ENCODE data around the gene MPP3. TPM values are rescaled to one million over a fixed set of nuclear protein-coding genes. Genes with fewer than 3 reads are reported as not detected.

Gene MPP3
- total RNA-seq, 1 experiment from 2014 or later: 19.5 TPM

DNA sequence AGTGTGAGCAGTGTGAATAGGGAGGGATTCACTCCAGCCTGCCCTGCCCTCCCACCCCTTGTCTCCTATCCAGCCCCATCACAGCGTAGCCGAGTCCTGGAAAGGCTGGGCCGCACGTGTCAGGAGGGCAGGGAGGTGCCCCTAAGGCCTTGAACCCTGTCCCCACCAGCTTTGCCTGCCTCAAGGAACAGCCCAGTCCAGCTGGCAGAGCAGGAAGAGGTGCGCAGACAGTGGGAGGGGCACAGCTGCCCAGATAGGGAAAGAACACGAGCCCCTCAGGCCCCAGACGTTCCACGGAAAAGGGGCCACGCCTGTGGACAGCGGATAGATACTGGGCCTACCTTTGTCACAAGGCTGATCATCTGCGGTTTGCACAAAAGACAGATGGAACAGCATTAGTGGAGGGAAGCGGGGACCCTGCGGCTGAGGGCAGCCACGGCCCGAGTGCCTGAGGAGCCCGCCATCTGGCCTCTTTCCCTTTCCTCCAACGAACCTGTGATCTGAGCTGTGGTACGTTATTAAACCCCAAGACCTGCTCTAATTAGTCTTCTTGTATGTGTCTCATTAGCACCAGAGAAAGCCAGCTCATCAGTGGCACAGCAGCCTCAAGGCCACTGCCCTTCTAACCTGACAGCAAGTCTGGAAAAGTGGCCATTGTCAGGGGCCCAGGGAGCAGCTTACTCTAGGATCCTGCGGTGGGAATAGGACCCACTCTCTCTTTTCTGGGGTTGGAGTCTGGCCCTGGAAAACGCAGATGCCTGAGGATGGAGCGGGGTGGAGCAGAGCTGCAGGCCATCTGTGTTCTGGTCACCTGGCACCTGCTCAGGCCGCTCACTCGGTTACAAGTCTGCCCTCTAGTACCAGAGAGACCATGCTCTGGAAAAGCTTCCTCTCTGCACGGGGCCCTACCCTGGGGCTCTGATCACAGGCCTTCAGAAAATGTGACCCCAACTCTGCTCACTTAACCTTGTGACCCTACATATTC is 16.3 kb downstream of the MPP3 start:
- RAD21 ChIA-PET (ENCODE audit: low non-redundant PET in 1 of 2, low total read pairs in 2 of 2, uncharacterized antibody in 2 of 2, unreplicated experiment in 2 of 2): no interaction called here
- no peak for DNase-seq (ENCODE audit: low read depth, low spot score)
- Histone ChIP-seq H4K20me1 (ENCODE audit: insufficient read depth) (no peaks in the 10 kb centered on the region), H3K4me2 (ENCODE audit: low read length) (no peak overlapping the region), H3K9me2 (ENCODE audit: insufficient read depth) (no peaks in the 10 kb centered on the region), H3K36me3 (ENCODE audit: control insufficient read depth in 1 of 2, insufficient read depth in 2 of 2, low read length in 2 of 2) (peaks cover 4 to 20% of the 10 kb centered on the region in 2 experiments; a peak in 3 of 4 replicates), H2AFZ (ENCODE audit: low read depth, low read length, poor library complexity, severe bottlenecking) (no peak overlapping the region), H3K79me2 (ENCODE audit: insufficient read depth, low read length) (no peaks in the 10 kb centered on the region), H3K4me3 (replicated peaks in 1 of 2; ENCODE audit: low read depth in 1 of 2, low read length in 2 of 2) (no peak overlapping the region), H3K9me3 (ENCODE audit: control insufficient read depth in 1 of 2, insufficient read depth in 1 of 2, low read depth in 1 of 2, low read length in 2 of 2) (no peaks in the 10 kb centered on the region), H3K4me1 (ENCODE audit: control insufficient read depth in 1 of 2, insufficient read depth in 2 of 2, low read length in 2 of 2) (peaks cover 0 to 9% of the 10 kb centered on the region in 2 experiments; a peak in 1 of 4 replicates), H3K27me3 (ENCODE audit: insufficient read depth, low read length) (no peaks in the 10 kb centered on the region), H3K9ac (ENCODE audit: low read length) (no peak overlapping the region), H3K27ac (ENCODE audit: low read depth, low read length) (no peak overlapping the region)
- TF ChIP-seq CEBPB (IDR thresholded peaks at IDR 0.05; ENCODE audit: low read depth): no peak
- no peak for TF ChIP-seq POLR2A (IDR thresholded peaks at IDR 0.05; ENCODE audit: borderline replicate concordance, extremely low read depth, insufficient read depth, insufficient read length)
- no peak for TF ChIP-seq TCF7L2 (IDR thresholded peaks at IDR 0.05; ENCODE audit: borderline replicate concordance, extremely low read depth, insufficient read depth, insufficient read length)
- no peak for TF ChIP-seq CBX3 (IDR thresholded peaks at IDR 0.05; ENCODE audit: low read depth)
- TF ChIP-seq RAD21 (IDR thresholded peaks at IDR 0.05; ENCODE audit: low read depth): no peak
- no peak for TF ChIP-seq EZH2phosphoT487 (IDR thresholded peaks at IDR 0.05; ENCODE audit: borderline replicate concordance)
- no peak for TF ChIP-seq ZBTB33 (IDR thresholded peaks at IDR 0.05; ENCODE audit: extremely low read depth, insufficient replicate concordance, low read length)
- TF ChIP-seq, protein P1, sequence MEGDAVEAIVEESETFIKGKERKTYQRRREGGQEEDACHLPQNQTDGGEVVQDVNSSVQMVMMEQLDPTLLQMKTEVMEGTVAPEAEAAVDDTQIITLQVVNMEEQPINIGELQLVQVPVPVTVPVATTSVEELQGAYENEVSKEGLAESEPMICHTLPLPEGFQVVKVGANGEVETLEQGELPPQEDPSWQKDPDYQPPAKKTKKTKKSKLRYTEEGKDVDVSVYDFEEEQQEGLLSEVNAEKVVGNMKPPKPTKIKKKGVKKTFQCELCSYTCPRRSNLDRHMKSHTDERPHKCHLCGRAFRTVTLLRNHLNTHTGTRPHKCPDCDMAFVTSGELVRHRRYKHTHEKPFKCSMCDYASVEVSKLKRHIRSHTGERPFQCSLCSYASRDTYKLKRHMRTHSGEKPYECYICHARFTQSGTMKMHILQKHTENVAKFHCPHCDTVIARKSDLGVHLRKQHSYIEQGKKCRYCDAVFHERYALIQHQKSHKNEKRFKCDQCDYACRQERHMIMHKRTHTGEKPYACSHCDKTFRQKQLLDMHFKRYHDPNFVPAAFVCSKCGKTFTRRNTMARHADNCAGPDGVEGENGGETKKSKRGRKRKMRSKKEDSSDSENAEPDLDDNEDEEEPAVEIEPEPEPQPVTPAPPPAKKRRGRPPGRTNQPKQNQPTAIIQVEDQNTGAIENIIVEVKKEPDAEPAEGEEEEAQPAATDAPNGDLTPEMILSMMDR (IDR thresholded peaks at IDR 0.05 in 2 of 3, conservative IDR thresholded peaks at IDR 0.05 in 1 of 3; ENCODE audit: borderline replicate concordance in 1 of 3, insufficient read depth in 1 of 3, low read depth in 2 of 3, low read length in 2 of 3): no peak
- CTCF ChIA-PET: no interaction called here
- no TSS peak for BruUV-seq (replicated peaks)
- no peak for ATAC-seq
- POLR2A ChIA-PET: no interaction called here
- intact Hi-C loops (cut with micrococcal nuclease): no loop called here
